NCI-H2107 treated with DMSO at 0.1 percent for 48 hours (cell line): Measurements from ENCODE around the gene DBH.

Experiments
- DNase-seq: peaks from one replicate; lab custom pipeline; 2025; ENCODE audit not compliant: unreplicated experiment; lab: John Stamatoyannopoulos, UW

DBH gene

DNA sequence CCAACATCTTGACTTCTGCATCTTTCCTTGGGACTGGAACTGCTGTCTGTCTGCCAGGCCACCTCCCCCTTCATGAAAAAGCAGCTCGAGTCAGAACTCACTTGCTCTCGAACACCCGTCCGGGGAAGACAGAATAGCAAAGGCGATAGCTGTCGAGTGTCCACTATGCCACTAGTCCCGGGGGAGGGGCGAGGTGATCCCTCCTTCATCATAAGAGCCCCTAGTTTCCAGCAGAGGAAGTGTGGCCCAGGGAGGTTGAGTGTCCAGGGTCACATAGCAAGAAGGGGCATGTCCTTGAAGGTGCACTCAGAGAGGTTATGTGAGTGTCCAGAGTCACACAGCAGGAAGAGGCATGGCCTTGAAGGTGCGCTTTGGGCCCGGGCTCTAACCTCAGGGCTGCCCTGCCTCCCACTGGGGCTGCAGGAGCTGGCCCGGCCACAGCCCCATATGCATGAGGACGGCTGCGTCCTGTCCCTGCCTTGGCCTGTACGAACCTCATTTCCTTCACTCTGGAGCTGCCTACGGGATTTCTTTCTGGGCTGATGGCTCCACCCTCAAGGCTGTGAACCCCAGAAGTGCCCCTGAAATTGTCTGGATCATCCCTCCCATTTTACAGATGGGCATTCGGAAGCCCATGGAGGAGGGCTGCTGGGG lies 6.7 kb downstream of the DBH start:
- DNase-seq, result no peak

- no peak for DNase-seq
Observed at GRCh38 chr9:133643362-133643755, 7.2 kb downstream of the DBH start.

DNA sequence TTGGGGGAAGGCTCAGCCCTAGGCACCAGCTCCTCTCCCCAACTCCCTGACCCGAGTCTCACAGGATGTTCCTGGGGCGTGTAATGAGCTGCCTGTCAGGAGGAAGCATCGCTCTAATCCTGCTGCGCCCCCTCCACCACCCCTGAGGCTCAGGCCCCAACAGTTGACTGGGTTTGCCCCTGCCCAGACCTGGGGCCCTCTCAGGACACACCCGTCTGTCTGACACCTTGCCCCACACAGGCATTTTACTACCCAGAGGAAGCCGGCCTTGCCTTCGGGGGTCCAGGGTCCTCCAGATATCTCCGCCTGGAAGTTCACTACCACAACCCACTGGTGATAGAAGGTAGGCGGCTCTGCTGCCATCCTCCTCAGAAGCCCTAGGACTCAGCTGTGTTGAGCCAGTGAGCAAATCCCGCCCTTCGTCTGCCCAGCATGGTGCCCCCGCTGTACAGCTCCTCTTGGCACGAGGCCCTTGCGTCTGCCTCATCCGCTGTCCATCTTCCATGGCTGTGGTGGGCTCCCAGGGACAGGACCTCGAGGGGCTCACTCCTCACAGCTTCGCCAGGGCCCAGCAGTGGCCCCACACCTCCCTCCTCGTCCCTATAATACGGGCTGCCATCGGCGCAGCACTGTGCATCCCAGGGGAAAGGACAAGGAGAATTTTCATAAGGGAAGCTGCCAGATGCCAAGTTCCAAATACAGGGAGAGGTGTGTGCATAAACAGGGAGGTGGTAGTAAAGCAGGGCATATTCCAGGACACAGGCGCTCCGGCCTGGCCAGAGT lies 8.0 kb downstream of the DBH start:
- DNase-seq, result no peak

DNA sequence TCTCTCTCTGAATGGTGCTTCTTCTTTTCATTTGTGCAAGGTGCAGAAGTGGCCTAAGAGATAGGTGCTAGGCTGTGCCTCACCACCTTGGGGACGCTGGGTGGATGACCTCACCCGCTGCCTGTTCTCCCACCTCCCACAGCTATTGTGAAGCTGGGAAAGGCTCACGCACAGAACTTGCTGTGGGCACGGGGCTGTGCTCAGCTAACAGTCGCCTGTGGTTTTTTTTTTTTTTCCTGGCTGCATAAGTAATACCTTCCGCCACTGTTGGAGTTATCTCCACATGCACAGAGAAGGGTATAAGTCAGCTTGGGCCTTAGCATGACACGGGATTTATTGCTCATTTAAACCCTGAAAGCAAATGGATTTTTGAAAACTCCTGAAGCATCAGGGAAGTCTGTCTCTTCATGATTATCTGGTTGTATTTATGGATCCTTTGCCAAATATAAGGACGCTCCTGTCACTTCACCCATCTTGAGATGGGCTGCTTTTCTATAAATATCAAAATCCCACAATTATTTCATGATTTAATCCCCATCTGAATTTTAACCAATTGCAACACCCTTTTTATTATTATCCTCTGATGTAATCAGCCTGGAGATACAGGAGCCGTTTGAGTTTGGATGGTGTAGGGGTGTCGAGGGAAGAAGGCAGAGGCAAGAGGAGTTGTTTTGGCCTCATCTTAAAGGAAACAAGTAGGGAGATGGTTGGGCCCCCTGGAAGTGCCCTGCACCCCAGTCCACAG lies 9.0 kb downstream of the DBH start:
- DNase-seq, result peak; percentile 41

DNA sequence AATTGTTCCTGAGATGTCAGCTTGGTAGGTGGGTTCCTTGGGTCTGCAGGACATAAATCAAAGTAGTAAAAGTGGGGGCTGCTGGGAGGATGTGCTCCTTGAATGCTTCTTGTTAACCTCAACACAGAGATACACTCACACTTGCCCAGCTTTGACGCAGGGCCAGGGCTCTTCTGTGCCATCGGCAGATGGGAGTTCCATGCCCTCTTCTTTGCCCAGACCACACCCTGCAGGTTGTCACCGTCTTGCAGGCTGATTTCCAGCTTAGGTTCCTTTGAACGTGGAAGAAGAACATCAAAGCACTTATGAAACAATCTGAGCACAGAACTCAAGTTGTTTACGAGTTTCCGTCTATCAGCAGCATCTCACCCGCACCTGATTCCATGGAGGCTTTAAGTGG lies 11.0 kb downstream of the DBH start:
- no peak for DNase-seq

DNA sequence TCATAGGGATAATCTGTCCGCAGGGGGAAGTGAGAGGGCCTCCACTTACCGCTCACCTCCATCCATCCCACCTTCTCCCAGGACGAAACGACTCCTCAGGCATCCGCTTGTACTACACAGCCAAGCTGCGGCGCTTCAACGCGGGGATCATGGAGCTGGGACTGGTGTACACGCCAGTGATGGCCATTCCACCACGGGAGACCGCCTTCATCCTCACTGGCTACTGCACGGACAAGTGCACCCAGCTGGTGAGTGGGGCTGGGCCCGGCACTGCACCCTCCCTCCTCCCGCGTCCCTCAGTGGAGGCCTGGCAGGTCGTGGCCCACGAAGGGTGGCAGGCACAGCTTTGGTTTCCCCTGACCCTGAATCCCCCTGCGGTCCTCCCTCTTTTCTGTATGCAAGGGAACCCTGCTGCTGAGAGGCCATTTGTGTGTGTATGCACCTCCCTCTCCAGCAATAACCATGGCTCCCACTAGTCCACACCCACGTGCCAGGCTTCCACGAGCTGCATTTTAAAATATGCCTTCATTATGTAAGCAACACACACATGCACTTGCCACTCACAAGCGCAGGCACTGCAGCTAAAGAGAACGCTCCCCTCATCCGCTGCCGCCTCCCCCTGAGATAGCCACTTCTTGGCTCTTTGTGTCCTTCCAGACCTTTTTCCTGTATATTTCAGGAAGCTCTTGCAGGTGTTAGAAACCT lies 11.8 kb downstream of the DBH start:
- no peak for DNase-seq

DNA sequence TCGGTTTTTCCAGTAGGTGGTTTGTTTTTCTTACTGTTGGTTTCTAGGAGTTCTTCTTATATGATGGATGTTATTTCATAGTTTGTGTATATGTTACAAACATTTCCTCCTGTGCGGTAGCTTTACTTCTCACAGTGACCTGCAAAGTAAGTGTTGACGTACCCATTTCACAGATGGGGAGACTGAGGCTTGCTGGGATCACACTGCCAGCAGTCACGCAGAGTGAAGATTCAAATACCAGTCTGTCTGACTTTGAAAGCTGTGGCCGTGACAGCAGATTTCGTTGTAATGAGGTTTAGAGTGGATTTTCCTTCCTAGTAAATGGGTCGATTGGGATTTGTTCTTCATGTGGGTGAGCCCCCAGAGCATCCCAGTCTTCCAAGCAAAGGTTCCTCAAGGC lies 13.0 kb downstream of the DBH start:
- DNase-seq, result no peak

DNA sequence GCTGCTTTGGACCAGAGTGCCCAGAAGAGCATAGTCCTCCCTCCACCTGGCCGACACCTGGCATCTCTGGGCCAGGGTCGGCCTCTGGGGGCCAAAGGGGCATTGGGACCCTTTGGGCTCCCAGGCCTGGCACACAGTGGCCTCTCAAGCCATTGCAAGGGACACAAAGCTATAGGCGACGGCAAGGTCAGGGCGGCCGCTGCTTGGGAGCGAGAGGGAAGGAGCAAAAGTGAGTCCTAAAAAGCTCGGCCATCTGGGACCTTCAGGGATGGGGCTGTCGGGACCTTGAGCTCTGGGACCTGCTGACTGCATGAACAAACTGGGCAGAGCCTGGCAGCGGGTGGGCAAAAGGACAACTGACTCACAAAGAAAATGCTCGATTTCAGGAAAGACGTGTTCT lies 13.9 kb downstream of the DBH start:
- DNase-seq, result no peak

- DNase-seq, result no peak
Observed at GRCh38 chr9:133653638-133654037, 17.5 kb downstream of the DBH start.

DNA sequence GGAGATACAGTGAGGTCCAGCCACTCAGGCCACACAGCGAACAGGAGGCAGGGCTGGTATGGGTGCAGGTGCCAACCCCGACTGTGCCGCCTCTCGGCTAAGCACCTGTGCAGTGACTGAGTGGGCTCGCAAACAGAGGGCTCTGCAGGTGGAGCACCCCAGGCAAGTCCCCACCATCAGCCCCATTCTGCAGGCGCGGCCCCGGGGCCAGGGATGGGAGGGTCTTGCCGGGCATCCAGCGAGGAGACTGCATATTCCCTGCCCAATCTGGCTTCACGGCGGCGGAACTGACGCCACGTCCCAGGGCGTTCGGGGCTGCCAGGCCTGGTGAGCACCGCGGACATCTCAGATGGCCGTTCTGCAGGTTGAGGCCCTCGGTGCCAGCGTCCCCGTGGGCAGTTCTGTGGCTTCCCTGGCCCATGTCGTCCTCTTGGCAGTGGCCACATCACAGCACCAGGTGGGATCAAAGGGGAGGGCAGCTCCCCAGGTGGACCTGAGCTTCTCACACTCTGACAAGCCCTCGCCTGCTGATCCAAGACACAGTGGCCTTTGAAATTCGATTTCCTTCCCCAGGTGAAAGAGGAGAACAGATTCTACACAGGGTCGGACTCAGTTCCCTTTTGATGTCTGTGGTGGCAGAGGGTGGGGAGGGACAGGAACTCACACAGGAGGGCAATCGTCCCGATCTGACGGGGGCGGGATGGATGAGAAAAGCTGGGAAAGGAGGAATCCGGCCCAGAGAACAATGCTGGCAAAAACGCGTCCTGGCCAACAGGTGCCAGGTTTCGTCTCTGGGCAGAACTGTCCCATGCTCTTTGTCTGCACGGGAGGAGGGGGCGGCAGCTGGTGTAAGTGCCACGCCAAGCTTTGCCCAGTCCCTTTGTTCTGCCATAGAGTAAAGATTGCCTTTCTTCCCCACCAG lies 18.8 kb downstream of the DBH start:
- DNase-seq, result peak; percentile 45

- DNase-seq, result no peak
Observed at GRCh38 chr9:133655701-133656100, 19.5 kb downstream of the DBH start.

DNA sequence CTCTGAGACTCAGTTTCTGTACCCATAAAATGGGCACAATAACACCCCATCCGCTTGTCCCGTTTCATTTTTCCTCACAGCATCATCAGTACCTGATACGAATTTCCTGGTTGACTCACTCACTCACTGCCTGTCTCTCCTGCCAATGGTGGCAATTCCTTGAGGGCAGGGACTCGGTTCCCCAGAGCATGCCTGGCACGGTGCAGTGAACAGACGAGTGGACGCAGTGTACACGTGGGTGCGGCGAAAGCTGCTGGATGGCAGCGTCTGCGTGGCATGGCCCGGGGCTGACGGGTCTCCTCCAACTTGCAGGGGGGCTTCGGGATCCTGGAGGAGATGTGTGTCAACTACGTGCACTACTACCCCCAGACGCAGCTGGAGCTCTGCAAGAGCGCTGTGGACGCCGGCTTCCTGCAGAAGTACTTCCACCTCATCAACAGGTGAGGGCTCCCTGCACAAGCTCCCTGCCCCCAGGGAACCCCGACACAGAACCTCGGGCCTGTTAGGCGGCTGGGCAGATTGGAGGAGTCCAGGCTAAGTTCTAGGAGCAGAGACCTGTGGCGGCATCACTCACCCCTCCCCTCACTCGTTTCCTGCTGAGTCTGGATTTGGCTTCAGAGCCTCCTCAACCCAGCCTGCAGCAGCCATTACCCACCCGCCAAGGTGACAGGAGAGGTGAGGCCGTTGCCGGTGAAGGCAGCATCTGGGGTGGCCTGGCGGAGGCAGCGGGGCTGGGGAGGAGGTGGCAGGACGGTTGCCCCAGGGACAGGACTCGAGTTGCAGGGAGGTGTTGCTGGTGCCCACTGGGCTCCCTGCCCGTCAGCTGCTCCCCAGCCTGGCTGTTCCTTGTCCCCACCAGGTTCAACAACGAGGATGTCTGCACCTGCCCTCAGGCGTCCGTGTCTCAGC lies 20.3 kb downstream of the DBH start:
- peak; percentile 90 for DNase-seq

- peak; percentile 95 for DNase-seq
Observed at GRCh38 chr9:133657120-133657661, 21.0 kb downstream of the DBH start.

- DNase-seq, result peak; percentile 80
Observed at GRCh38 chr9:133658442-133659431, 22.6 kb downstream of the DBH start.

DNA sequence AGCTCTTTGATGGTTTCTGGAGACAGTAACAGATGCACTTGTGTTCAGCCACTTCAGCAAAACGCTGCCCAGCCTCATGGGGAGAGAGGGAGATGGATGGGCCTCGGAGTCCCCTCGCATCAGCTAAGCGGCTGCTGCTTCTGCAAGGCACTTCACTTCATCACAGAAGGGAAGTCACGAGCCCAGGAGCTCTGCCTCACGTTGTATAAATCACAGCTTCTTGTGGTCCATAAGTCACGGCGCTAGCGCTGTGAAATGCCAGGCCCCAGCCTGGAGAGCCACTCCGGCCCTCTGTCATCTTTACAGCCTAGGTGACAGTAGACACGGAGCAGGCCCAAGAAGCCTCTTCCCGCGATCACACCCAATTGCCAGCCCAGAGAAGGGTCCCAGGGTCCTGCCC lies 23.4 kb downstream of the DBH start:
- DNase-seq, result no peak

DNA sequence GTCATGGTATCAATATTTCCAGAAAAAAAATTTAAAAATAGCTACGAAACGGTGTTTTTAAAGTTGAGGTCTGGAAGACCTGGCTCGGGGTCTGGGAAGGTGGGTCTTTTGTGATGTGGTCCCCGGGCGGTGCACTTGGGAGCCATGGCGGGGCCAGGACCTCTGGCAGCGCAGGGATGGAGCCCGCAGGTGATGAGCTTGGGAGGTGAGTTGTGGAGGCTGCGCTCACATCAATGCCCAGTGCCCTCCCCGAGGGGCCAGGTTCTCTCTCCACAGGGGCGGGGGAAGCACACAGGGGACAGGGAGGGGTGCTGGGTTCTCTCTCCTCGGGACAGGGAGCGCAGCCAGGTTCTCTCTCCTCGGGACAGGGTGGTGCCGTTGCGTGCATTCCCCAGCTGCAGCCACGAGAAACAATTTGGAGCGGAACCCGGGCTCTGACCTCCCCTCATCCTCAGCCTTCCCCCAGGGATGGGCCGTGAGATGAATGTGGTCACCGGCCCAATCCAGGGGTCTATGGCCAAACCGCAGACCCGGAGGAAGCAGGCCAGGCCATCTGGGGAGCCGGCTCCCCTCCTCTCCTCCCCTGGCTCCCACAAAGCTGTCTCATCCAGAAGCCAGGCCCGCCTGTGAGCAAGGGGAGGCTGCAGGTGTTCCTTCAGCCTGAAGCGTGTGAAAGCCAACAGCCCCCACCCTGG lies 25.8 kb downstream of the DBH start:
- no peak for DNase-seq
